ENCODE results near the gene PRKCE. TPM values are rescaled to one million over a fixed set of nuclear protein-coding genes. Genes with fewer than 3 reads are reported as not detected.

Gene PRKCE
- total and polyA plus RNA-seq, 2 experiments from 2014 or later = 13.2 to 19.2 TPM

GRCh38 chr2:45982096-45982495, 330.6 kb downstream of the PRKCE start:
- DNase-seq (ENCODE audit: low read depth in 1 of 2, low spot score in 1 of 2) = no peak
- Histone ChIP-seq H3K36me3 (peaks cover 4% of the 10 kb centered on the region), H3K4me1 (ENCODE audit: low read depth) (no peaks in the 10 kb centered on the region), H3K4me3 (no peak overlapping the region), H3K27me3 (no peaks in the 10 kb centered on the region), H3K9me3 (ENCODE audit: low read depth) (no peaks in the 10 kb centered on the region), H3K27ac (no peak overlapping the region)
- no peak for TF ChIP-seq CTCF (IDR thresholded peaks at IDR 0.05; ENCODE audit: low read depth, low read length)

GRCh38 chr2:45983213-45983612, 331.7 kb downstream of the PRKCE start:
- TF ChIP-seq CTCF (IDR thresholded peaks at IDR 0.05; ENCODE audit: low read depth, low read length) = no peak
- Histone ChIP-seq H3K4me1 (ENCODE audit: low read depth) (no peaks in the 10 kb centered on the region), H3K9me3 (ENCODE audit: low read depth) (no peaks in the 10 kb centered on the region), H3K4me3 (no peak overlapping the region), H3K27me3 (no peaks in the 10 kb centered on the region), H3K36me3 (peaks cover 4% of the 10 kb centered on the region), H3K27ac (no peak overlapping the region)
- DNase-seq (ENCODE audit: low read depth in 1 of 2, low spot score in 1 of 2) = no peak

- Histone ChIP-seq H3K4me1 (ENCODE audit: low read depth) (no peaks in the 10 kb centered on the region), H3K36me3 (peaks cover 4% of the 10 kb centered on the region), H3K4me3 (no peak overlapping the region), H3K27ac (no peak overlapping the region), H3K27me3 (no peaks in the 10 kb centered on the region), H3K9me3 (ENCODE audit: low read depth) (no peaks in the 10 kb centered on the region)
- no peak for TF ChIP-seq CTCF (IDR thresholded peaks at IDR 0.05; ENCODE audit: low read depth, low read length)
- DNase-seq (ENCODE audit: low read depth in 1 of 2, low spot score in 1 of 2) = no peak
Observed at GRCh38 chr2:45984366-45984765, 332.9 kb downstream of the PRKCE start.

GRCh38 chr2:45984896-45985473, 333.5 kb downstream of the PRKCE start:
- Histone ChIP-seq H3K4me1 (ENCODE audit: low read depth) (no peaks in the 10 kb centered on the region), H3K27ac (no peak overlapping the region), H3K9me3 (ENCODE audit: low read depth) (no peaks in the 10 kb centered on the region), H3K36me3 (peaks cover 4% of the 10 kb centered on the region), H3K27me3 (no peaks in the 10 kb centered on the region), H3K4me3 (no peak overlapping the region)
- DNase-seq (ENCODE audit: low read depth in 1 of 2, low spot score in 1 of 2) = no peak
- no peak for TF ChIP-seq CTCF (IDR thresholded peaks at IDR 0.05; ENCODE audit: low read depth, low read length)

- no peaks in the 10 kb centered on the region for H3K27me3 ChIP-seq
- no peaks in the 10 kb centered on the region for H3K4me1 ChIP-seq (ENCODE audit: low read depth)
- no peak overlapping the region for H3K27ac ChIP-seq
- H3K36me3 ChIP-seq = peaks cover under 1% of the 10 kb centered on the region
- no peaks in the 10 kb centered on the region for H3K9me3 ChIP-seq (ENCODE audit: low read depth)
- TF ChIP-seq CTCF (IDR thresholded peaks at IDR 0.05; ENCODE audit: low read depth, low read length) = no peak
- DNase-seq (ENCODE audit: low read depth in 1 of 2, low spot score in 1 of 2) = no peak
- H3K4me3 ChIP-seq = no peak overlapping the region
Observed at GRCh38 chr2:45986509-45986908, 335.0 kb downstream of the PRKCE start.
